ENCODE results near the gene CYP19A1.

GRCh38 chr15:51311510-51311909, 26.9 kb downstream of the CYP19A1 start:
- TF ChIP-seq CTCF (IDR thresholded peaks at IDR 0.05; ENCODE audit: low read depth, low read length) (no peak), EZH2phosphoT487 (IDR thresholded peaks at IDR 0.05; ENCODE audit: low read depth) (no peak)

Data from OCI-LY3 (cell line).